ENCODE measurements around the gene YBX2.

YBX2 gene

GRCh38 chr17:7241783-7242716 lies 52.4 kb downstream of the YBX2 start, which contains the start of gene GABARAP:
TSS of gene GABARAP (minus strand) at chr17:7242449. CDS start at chr17:7242330, 119 bp downstream.
- peak; percentile 93 for DNase-seq

GRCh38 chr17:7241090-7241733 lies 53.2 kb downstream of the YBX2 start:
- DNase-seq: no peak

- DNase-seq: no peak
Measured at GRCh38 chr17:7240375-7240774, 54.1 kb downstream of the YBX2 start.

GRCh38 chr17:7239091-7240027 lies 55.1 kb downstream of the YBX2 start, which contains the start of gene PHF23:
TSS of gene PHF23 (minus strand) at chr17:7239457. CDS start at chr17:7239279, 178 bp downstream.
- DNase-seq: peak; percentile 94

GRCh38 chr17:7238420-7239090 lies 55.9 kb downstream of the YBX2 start:
- no peak for DNase-seq
